HG03139 (cell line): ENCODE results near the gene TRAFD1.
"Not testable (repeated sequence)": the region's sequence is repeated elsewhere in the genome, so short reads cannot be mapped to it uniquely, and the experiment has no call there.

Experiments used
- ATAC-seq: cut with Tn5 transposase; IDR thresholded peaks from one replicate; pipeline ENCODE4 v1.9.1; 2021; ENCODE audit not compliant: unreplicated experiment

TRAFD1 gene

GRCh38 chr12:112158461-112159145, 33.2 kb downstream of the TRAFD1 start:
- ATAC-seq, result not testable (repeated sequence)

- ATAC-seq, result no peak
Observed at GRCh38 chr12:112159146-112159541, 33.8 kb downstream of the TRAFD1 start.

GRCh38 chr12:112160611-112161010, 35.3 kb downstream of the TRAFD1 start:
- no peak for ATAC-seq

GRCh38 chr12:112161711-112162110, 36.4 kb downstream of the TRAFD1 start:
- no peak for ATAC-seq

GRCh38 chr12:112162241-112162790, 37.0 kb downstream of the TRAFD1 start:
- no peak for ATAC-seq

- ATAC-seq, result no peak
Observed at GRCh38 chr12:112163056-112163455, 37.7 kb downstream of the TRAFD1 start.

GRCh38 chr12:112163471-112163991, 38.2 kb downstream of the TRAFD1 start:
- ATAC-seq, result no peak

GRCh38 chr12:112164011-112164660, 38.8 kb downstream of the TRAFD1 start:
- no peak for ATAC-seq

- ATAC-seq, result no peak
Observed at GRCh38 chr12:112165624-112166023, 40.3 kb downstream of the TRAFD1 start.

GRCh38 chr12:112166051-112167015, 41.0 kb downstream of the TRAFD1 start:
- ATAC-seq, result no peak

- no peak for ATAC-seq
Observed at GRCh38 chr12:112167031-112167461, 41.7 kb downstream of the TRAFD1 start.

GRCh38 chr12:112167718-112168525, 42.6 kb downstream of the TRAFD1 start:
- ATAC-seq, result no peak

- ATAC-seq, result no peak
Observed at GRCh38 chr12:112168561-112168971, 43.2 kb downstream of the TRAFD1 start.

- ATAC-seq, result no peak
Observed at GRCh38 chr12:112169161-112169872, 44.0 kb downstream of the TRAFD1 start.

- ATAC-seq, result no peak
Observed at GRCh38 chr12:112169966-112170365, 44.6 kb downstream of the TRAFD1 start.

- ATAC-seq, result no peak
Observed at GRCh38 chr12:112170376-112170775, 45.0 kb downstream of the TRAFD1 start.

- ATAC-seq, result no peak
Observed at GRCh38 chr12:112170971-112171596, 45.7 kb downstream of the TRAFD1 start.

- ATAC-seq, result no peak
Observed at GRCh38 chr12:112172556-112173324, 47.4 kb downstream of the TRAFD1 start.
